Limb (tissue), 2 donors: ENCODE results near the gene HIVEP3.
A peak's percentile ranks its signal among the peaks of the same experiment; 100 is the strongest.

ENCODE experiments used
- DNase-seq, 2 donors: peaks; one replicate each; pipeline ENCODE4 v3.0.0-alpha.2; 2016; ENCODE audit errors: extremely low spot score in 2 of 2

The HIVEP3 gene

DNA sequence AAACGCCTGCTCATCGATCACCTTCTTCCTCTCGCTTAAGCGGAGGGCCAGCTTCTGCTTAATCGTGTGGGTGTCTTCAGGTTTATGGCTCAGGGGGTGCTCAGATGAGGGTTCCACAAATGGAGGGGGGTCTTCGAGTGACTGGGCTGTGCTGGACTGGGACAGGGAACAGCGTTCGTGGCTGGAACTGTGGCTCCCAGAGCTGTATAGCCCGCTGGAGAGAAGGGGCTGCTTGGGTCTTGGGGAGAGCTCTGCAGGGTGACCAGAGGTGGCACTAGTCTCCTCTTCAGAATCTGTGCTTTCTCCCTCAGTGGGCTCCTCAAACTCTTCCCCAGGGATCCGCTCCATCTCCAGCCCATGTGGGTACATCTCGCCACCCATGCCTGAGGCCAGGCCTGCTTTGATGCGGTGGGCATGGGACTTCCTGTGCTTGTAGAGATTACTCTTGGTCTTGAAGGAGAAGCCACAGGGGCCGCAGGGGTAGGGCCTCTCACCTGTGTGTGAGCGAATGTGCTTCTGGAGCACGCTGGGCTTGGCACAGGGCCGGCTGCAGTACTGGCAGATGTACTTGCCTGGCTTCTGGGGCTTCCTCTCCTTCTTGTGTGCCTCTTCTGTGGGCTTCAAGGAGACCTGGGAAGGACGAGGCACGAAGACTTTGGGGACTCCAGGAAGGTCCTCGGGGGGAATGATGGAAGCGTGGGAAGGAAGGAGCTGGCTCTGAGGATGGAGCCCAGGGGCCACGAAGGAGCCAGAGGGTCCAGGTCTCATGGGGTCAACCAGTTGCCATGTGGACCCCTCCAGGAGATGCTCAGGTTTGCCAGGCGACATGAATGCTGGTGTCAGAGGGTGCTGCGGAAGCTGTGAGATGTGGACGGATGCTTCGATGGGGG lies 334.8 kb downstream of the HIVEP3 start:
- no peak for DNase-seq

DNA sequence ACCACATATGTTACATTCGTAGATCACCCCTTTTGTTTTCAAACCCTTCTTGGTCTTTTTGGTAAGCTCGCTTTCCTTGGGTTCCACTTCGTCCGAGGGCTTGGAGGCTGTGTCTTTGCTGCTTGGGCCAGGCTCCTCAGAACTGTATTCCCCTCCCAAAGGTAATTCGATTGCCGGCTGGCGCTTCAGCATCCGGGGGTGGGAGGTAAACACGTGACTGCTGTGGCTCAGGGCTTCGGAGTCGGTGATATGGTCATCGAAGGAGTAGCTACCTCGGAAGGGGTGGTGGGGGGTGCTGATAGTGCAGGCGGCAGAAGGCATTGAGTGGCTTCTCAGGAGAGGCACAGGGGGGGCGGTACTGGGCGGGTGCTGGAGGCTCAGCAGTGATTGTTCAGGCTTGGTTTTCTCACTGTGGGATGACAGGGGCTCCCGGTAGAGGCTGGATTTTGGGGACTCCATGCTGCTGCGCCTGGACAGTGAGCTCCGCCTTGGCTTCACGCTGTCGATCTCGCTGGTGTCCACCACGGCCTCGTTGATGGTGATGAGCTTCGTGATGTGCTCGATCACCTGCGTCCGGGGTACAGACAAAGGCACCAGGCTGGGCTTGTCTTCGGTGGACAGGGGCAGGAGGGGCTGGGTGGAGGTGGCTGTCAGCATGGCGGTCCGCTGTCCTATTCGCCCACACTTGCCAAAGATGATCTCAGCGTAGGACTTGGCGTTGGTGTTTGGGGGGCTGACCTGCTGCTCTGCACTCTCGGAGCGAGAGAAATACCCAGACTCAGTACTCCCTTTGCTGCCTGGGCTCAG lies 335.7 kb downstream of the HIVEP3 start:
- DNase-seq, result no peak

DNA sequence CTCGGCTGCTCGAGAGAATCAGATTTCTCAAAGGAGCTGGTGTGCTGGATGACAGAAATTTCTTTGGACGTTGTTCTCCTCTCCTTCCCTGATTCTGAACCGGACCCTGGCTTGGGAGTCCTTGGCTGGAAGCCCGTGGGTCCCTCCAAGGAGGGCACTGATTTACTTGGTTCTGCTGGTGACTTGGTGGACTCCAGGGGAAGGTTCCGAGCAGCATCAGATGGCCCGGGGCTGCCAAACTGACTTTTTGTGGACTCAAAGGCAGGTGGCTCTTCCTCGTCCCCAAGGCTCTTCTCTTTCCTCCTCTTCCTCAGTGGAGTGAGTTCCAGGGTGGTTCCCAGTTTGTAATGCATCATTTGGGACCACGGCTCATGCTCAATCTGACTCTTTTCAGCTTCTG lies 336.4 kb downstream of the HIVEP3 start:
- DNase-seq, result no peak

DNA sequence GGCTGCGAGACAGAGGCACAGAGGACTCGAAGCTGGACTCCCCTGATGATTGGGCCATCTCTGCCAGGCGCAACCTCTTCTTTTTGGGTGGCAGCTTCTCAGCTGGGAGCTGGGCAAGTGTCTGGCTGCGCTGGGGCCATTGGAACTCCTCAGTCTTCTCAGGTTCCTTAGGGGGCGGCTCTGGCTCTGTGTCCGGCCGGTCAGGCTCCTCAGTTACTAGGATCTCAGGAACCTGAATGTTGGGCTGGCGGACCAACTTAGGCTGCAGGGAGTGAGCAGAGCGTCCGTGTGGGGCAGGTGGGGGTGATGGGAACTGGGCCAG lies 336.8 kb downstream of the HIVEP3 start:
- no peak for DNase-seq

DNA sequence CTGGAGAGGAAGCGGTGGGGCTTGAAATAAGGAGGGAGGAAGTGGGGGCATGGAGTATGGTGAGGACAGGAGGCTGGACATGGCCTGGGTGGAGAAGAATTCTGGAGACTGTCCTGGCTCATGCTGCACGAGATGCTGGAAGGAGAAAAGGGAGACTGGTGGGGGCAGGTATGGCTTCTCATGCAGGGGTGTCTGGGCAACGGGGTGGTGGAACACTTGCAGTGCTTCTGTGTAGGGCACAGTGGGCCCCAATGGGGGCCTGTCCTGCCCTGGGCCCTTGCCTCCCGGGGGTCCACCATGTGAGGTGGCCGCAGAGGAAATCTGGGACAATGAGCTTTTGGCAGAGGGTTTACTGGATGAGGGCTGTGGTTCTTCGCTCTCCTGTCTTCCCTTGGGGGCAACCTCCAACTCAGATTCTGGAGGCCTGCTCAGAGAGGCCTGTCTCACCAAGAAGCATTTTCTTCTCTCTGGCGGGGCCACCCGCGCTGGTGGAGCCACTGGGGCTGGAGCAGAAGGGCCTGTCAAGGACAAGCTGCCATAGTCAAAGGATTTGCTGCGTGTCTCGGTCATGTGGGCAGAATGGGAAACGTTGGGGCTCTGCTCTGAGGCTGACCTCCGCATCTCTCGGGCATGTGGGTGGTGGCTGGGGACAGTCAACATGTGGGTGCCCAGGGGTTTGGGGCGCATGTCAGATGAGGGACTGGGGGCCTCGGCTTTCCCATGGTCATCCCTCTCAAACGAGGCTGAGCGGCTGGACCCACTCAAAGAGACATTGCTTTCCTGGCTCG lies 337.3 kb downstream of the HIVEP3 start:
- DNase-seq, result no peak

DNA sequence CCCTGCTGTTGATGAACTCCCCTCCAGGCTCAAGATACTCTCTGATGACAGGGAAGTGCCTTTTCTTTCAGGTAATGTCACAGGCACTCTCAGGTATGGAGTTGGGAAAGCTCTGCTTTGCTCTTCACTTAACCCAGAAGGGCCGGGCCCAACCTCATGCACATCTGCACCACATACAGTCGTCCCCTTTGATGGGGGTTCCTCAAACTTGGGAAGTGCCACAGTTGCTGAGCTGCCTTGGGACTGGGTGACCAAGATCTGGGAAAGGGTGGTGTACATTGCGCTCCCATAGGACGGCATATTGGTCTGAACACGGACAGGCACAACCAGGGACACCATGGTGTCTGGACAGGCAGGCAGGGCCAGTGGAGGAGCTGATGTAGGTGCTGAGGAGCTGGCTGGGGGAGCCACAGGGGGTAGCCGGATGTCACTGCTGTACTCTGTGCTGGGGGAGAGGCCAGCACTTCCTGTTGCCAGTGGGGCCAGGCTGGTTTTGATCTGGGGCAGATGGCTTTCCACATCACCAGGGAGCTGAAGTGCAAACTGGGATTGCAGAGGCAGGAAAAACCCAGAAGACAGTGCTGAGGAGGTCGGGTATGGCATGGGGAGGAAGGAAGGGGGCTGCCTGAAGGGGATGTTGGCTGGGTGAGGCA lies 338.1 kb downstream of the HIVEP3 start:
- no peak for DNase-seq

DNA sequence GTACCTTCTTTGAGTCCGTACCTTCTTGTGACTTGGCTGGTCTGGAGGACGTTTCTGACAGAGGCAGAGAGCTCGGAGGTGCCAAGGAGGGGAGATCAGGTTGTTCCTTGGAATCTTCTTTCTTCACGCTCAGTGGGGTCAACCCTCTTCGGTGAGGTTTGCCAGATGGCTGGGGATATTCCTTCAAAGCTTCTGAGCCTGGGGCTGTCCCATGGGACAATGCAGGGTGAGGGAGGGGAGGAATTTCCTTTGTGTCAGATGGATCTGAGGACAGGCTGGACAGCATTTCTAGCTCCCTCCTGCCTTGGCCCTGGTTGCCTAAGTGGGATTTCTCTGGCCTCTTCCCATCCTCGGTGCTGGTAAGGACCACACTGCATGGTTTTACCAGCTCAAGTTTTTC lies 338.7 kb downstream of the HIVEP3 start:
- DNase-seq, result no peak

DNA sequence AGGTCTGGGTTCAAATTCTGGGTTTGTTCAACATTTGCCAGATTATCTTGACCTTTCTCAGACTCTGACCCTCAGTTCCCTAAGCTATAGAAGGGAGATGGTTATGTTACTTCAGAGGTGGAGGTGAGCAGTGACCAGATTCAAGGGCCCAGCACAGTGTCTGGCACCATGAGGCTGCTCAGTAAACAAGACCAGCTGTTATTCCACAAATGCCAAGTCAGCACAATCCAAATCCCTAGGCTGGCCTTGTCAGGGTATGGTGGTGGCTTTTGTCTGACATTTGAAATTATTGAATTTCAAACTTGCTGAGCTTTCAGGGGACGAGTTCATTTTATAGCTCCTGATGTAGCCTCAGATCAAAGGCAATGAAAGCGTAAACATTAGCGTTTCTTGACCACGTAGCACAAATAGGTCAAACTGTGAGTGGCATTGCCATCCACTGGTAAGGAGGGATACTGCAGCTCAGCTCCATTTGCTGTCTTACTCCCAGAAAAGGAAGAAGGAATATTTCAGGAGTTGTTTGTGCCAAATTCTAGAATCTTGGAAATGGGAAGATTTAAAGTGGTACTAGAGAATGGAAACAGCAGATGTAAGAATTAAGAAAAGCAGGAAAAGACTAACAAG lies 339.9 kb downstream of the HIVEP3 start:
- DNase-seq, result no peak

DNA sequence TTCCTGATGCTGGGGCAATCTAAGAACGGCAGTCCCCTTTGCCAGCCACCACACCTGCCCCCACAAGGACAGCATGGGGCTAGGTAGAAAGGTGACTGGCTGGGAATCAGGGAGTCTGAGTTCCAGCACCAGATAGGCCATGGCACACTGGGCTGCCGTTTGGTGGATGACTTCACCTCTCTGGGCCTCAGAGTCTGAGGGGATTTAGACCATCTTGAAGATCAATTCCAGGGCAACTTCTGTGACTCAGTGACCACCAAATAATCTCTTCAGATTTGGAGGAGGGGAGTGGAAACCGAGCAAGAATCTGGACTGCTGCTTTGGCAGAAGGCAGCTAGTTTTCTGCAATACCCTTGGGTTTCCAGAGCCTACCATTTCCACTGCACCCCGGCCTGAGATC lies 342.1 kb downstream of the HIVEP3 start:
- DNase-seq, result no peak

DNA sequence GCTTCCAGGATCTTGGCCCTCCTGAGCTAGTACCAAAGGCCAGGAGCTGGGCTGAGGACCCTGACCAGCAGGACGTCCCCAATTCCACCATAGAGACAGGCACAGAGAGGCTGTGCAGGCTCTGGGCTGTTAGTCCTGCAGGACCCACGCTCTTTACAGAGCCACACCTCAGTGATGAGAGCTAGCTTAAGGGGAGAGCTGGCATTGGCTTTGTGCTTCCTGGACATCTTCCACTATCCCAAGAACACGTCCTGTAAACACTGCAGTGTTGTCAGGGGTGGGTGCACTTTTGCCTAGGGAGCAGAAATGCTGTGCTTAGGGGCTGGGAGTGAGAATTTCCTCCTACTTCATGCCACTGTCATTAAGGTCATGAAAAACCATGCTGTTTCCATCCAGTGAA lies 342.5 kb downstream of the HIVEP3 start:
- no peak for DNase-seq

DNA sequence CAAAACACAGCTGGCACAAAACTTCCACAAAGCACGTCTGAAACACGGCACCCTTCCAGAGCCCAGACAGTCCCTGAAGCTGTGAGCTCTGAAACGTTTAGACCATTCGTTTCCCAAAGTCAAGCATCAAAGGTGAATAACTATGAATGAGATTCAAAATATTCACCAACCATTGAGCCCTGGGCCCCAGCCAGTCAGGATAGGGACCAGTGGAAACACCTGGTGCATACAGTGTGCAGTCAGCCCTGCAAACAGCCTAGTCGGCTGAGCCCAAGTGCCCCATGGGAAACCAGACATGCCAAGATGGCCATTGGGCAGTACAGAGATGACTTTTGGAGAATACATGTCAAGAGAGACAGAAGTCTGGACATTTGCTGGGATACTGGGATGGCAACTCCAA lies 343.9 kb downstream of the HIVEP3 start:
- no peak for DNase-seq

DNA sequence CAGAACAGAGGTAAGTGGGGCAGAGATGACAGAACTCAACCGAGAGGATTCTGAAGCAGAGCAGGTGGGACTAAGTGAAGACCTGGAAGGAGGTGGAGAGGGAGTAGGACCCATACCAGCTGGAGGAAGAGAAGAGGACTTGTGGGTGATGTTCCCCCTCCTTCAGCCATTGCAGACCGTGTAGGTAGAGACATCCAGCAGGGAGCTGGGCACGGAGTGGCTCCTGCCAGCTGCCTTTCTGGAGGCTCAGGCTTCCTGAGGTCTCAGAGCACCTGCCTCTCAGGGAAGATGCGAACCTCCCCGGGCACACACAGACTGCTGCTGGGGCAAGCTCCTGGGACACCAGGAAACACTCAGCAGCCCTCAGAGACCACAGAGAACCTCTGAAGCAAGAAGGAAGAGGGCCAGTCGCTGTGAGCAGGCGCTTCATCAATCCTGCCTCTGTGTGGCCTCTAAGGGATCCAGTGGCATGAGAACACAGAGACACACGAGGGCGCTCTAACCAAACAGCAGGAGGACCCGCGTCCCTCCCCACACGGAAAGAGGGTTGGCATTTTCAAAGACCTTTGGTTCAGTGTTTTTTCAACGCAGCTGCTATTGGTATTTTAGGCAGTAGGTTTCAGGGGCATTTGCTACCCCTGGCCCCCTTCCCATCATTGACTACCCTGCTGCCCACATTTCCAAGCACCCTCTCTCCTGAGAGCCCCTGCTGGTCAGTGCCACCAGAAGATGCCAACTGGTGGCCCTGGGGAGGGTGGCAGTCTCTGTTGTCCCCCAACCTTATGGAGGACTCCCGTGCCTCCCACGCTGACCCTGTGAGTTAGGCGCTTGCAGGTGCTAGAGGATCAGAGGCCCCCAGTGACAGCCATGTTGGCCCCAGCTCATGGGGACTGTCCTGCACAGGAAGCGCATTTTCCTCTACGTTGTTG lies 344.7 kb downstream of the HIVEP3 start:
- peak; percentile 88 for DNase-seq

DNA sequence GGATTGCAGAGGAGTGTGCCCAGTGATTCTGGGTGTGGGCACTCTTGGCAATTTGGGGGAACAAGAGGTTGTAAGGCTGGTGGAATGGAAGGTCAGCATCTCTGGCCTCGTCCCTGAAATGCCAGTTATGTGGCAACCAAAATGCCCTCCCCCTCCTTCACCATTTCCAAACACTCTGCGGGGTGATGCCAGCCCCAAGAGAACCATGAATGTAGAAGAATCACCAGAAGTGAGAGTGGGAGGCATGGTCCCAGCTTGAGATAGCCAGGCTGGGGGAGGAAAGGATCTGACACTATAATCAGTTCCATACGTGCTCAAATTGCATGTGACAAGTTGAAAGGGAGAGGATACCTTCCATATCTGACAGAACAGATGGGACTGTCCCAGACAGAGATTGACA lies 345.5 kb downstream of the HIVEP3 start:
- DNase-seq, result no peak

DNA sequence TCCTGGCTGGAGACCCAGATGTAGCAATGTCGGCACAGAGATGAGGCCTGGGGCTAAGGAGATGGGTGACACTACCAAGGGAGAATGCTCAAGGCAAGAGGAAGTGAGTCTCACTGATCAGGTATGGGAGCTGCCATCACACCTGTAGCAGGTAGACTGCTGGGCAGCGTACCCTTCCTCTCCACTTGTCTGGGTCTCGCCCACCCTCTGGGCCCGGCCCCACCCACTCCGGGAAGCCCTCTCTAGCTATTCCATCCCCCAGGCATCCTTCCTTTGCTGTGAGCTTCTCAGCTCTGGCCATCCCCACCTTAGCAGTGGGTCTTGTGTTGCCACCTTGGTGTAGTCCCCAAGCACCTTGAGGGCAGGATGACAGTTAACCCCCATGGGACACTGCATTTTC lies 346.5 kb downstream of the HIVEP3 start:
- DNase-seq, result no peak

DNA sequence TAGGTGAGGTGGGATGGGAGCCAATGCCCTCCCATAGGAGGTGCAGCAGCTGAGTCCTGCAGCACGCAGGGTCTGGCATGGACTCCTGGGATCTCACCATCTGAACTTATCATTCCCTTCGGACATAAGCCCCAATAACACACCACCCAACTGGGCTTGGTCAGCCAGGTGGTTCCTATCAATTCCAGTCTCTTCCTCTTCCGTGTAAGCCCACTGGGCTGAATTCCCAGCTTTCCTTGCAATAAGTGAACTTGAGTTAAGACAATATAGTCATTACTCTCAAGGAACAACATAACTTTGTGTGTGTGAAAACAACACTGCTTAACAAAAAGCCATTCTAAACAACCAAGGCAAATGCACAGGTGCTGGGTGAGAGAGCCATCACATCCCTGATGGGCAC lies 347.7 kb downstream of the HIVEP3 start:
- DNase-seq, result no peak

DNA sequence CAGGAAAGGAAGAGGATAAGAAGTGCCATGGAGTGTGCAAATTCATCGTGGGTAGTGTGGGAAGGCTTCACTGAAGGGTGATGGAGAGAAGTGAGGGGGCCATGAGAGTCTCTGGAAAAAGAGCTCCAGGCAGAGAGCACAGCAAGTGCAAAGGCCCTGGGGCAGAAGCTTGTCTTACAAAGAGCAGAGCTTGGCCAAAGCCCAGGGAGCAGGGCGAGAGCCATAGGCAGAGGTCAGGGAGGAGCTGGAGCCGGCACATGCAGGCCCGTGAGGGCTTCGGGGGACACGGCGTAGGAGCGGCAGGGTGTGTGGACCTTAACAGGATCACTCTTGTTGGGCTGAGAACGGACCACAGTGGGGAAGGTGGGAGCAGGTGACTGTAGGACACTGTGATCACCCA lies 350.5 kb downstream of the HIVEP3 start:
- DNase-seq, result no peak

DNA sequence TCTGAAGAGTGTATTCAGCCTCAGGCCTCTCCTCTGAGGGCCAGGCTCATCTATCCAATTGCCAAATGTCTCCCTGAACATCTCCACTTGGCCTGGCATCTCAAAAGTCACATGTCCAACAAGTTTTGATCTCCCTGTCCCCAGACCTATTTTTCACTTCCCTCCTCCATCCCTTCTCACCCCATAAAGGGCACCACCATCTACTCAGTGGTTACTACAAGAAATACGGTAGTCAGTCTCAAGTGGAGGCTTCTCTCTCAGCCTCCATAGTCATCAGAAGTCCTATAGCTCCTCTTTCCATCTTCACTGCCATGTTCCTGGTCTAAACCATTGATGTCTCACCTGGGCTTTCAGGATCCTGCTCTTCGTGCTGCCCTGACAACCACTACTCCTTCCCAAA lies 351.8 kb downstream of the HIVEP3 start:
- no peak for DNase-seq

DNA sequence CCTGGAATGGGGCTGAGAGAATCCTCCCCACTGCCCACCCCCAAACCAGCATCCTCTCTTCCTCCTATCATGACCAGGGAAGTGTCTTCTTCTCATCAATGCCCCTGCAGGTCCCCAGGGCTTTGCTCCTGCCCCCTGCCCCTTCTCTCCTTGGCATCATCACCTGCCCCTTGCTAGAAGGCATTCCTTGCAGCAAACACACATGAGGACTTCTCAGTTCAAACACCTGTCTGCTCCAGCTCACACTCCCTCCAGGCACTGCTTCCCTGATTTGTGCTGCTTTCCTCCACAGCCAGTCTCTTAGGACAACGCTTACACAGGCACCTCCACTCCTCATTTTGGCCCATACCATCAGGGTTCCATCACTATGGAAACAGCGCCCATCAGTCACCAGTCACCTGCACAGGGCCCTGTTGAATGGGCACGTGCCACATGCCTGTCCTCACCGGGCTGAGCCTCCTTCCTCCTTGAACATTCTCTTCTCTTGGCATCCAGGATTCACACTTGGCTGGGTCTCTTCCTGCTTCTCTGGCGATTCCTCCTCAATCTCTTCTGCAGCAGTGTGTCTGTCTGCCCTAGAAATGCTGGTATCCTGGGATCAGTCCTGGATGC lies 352.3 kb downstream of the HIVEP3 start:
- no peak for DNase-seq

DNA sequence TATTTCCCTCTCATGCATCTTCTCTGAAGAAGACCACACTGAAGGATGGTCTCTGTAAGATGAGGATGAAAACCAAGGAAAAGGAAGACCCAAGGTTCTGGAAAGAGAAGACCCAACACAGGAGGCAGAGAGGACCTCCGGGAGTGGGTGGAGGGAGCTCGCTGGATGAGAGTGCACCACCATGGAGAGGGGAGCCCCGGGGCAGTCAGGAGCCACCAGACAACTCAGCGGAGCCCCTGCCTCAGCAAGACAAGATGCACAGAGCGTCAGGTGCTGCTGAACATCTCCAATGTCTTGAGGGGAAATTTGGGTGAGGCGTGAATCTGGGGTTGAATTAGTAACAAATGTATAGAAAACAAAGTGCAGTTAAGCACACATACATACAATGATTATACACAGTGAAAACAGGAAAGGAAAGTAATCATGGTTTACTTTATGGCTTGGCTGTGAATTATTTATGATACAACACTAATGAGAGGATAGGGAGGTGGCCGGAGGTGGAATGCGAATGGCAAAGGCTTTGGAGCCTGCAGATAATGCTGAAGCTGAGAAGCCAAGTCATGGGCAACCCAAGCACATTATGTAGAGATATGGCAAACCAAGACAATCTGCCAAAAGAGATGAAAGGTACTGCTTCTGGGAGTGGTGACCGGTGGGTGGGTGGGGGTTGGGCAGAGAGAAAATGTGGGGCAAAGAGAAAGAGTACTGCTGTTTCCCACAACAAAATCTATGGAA lies 353.8 kb downstream of the HIVEP3 start:
- no peak for DNase-seq
